Measurements from ENCODE around the gene SULT1C2. TPM values are rescaled to one million over a fixed set of nuclear protein-coding genes. Genes with fewer than 3 reads are reported as not detected.
"Not testable (repeated sequence)": the region's sequence is repeated elsewhere in the genome, so short reads cannot be mapped to it uniquely, and the experiment has no call there.

The SULT1C2 gene
- total RNA-seq, 1 experiment from 2014 or later: not detected

DNA sequence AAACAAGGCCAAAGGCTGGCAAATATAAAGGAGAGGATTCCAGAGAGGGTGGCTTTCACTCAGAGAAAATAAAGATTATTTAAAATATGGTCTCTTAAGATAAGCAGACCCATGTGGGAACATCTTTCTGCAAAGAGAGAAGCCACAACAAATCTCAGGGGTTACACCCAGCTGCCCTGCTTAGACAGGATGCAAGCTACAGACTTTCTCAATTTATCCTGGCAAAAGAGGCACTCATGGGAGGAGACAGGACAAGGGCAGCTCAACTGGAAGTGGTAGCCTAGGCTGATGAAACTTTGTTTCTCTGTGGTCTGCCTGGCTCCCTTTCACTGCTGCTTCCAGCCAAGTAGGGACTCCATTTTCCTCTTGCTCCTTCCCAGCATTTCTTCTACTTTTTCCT lies 63.2 kb downstream of the SULT1C2 start:
- H3K36me3 ChIP-seq (ENCODE audit: insufficient read depth, low read length, poor library complexity, severe bottlenecking): no peaks in the 10 kb centered on the region
- H3K27ac ChIP-seq (ENCODE audit: low read depth, low read length, poor library complexity, severe bottlenecking): no peak overlapping the region
- no TSS peak for BruUV-seq (replicated peaks)
- no peak for TF ChIP-seq EZH2 (IDR thresholded peaks at IDR 0.05; ENCODE audit: borderline replicate concordance, low read depth, low read length, poor library complexity, severe bottlenecking)
- no peak for TF ChIP-seq CTCF (conservative IDR thresholded peaks at IDR 0.05; ENCODE audit: low read depth, low read length)
- intact Hi-C loops (cut with micrococcal nuclease; ENCODE audit: unreplicated experiment): no loop called here
- no peaks in the 10 kb centered on the region for H3K9me3 ChIP-seq (ENCODE audit: low read depth, low read length, poor library complexity, severe bottlenecking)
- peaks cover 18% of the 10 kb centered on the region for H3K27me3 ChIP-seq (replicated peaks; ENCODE audit: insufficient read depth, low read depth, low read length, poor library complexity)
- no peak for DNase-seq (ENCODE audit: low spot score)
- ChIA-PET CTCF (no interaction called here), POLR2A (ENCODE audit: low non-redundant PET) (no interaction called here)
- no peaks in the 10 kb centered on the region for H3K4me1 ChIP-seq (ENCODE audit: insufficient read depth, low read length, poor library complexity, severe bottlenecking)
- no peak overlapping the region for H3K4me3 ChIP-seq (ENCODE audit: low read depth, low read length, poor library complexity, severe bottlenecking)

DNA sequence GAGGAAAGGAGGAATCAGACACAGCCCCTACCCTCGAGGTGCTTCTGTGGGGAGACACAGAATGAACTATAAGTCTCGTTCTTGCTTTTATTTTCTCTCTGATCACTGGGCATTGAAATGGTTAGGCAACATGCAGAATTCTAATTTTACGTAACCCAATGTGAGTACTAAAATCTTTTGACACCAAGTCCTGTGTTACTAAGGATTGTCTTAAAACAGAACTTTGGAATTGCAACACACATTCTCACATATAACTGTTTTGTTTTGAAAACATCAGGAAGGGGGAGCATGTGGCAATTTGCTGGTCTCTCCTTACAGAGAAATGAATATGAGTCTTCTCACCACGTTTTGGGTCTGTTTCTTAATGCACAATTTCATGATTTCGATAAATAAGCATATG lies 65.4 kb downstream of the SULT1C2 start:
- ChIA-PET POLR2A (ENCODE audit: low non-redundant PET) (no interaction called here), CTCF (no interaction called here)
- intact Hi-C loops (cut with micrococcal nuclease; ENCODE audit: unreplicated experiment): no loop called here

DNA sequence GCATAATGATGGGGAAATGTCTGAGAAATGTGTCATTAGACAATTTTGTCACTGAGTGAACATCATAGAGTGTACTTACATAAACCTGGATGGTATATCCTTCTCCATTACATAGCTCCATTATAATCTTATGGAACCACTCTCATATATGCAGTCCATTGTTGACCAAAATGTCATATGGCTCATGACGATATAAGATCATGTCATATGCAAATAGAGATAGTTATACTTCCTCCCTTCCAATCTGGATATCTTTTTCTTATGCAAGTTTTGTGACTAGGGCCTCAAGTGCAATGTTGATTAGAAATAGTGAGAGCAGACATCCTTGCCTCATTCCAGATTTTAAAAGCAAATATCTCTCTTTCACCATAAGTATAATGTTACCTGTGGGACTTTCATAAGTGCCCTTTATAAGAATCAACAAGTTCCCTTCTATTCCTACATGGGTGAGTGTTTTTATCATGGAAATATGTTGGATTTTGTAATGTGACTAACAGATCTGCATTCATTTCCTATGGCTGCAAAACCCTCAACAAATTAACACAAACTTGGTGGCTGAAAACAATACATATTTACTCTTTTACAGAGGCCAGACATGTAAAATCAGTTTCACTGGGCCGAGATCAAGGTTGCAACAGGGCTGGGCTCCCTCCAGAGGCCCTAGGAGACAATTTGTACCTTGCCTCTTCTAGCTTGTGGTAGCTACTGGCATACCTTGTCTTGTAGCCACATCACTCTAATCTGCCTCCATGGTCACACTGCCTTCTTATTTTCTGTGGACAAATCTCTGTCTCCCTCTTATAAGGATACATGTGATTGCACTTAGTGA lies 67.4 kb downstream of the SULT1C2 start:
- H3K27me3 ChIP-seq (replicated peaks; ENCODE audit: insufficient read depth, low read depth, low read length, poor library complexity): peaks cover 9% of the 10 kb centered on the region
- H3K36me3 ChIP-seq (ENCODE audit: insufficient read depth, low read length, poor library complexity, severe bottlenecking): no peaks in the 10 kb centered on the region
- H3K27ac ChIP-seq (ENCODE audit: low read depth, low read length, poor library complexity, severe bottlenecking): no peak overlapping the region
- CTCF ChIA-PET: no interaction called here
- no peak for DNase-seq (ENCODE audit: low spot score)
- no peak for TF ChIP-seq EZH2 (IDR thresholded peaks at IDR 0.05; ENCODE audit: borderline replicate concordance, low read depth, low read length, poor library complexity, severe bottlenecking)
- no peak for TF ChIP-seq CTCF (conservative IDR thresholded peaks at IDR 0.05; ENCODE audit: low read depth, low read length)
- BruUV-seq (replicated peaks): no TSS peak
- POLR2A ChIA-PET (ENCODE audit: low non-redundant PET): no interaction called here
- H3K4me1 ChIP-seq (ENCODE audit: insufficient read depth, low read length, poor library complexity, severe bottlenecking): no peaks in the 10 kb centered on the region
- intact Hi-C loops (cut with micrococcal nuclease; ENCODE audit: unreplicated experiment): no loop called here
- H3K9me3 ChIP-seq (ENCODE audit: low read depth, low read length, poor library complexity, severe bottlenecking): no peaks in the 10 kb centered on the region
- no peak overlapping the region for H3K4me3 ChIP-seq (ENCODE audit: low read depth, low read length, poor library complexity, severe bottlenecking)

More for the DNA sequence above, 65.4 kb downstream of the SULT1C2 start:
- no peaks in the 10 kb centered on the region for H3K4me1 ChIP-seq (ENCODE audit: insufficient read depth, low read length, poor library complexity, severe bottlenecking)
- no peak overlapping the region for H3K27ac ChIP-seq (ENCODE audit: low read depth, low read length, poor library complexity, severe bottlenecking)
- TF ChIP-seq EZH2 (IDR thresholded peaks at IDR 0.05; ENCODE audit: borderline replicate concordance, low read depth, low read length, poor library complexity, severe bottlenecking) (no peak), CTCF (conservative IDR thresholded peaks at IDR 0.05; ENCODE audit: low read depth, low read length) (no peak)
- H3K36me3 ChIP-seq (ENCODE audit: insufficient read depth, low read length, poor library complexity, severe bottlenecking): no peaks in the 10 kb centered on the region
- no TSS peak for BruUV-seq (replicated peaks)
- no peak for DNase-seq (ENCODE audit: low spot score)
- no peaks in the 10 kb centered on the region for H3K9me3 ChIP-seq (ENCODE audit: low read depth, low read length, poor library complexity, severe bottlenecking)
- no peak overlapping the region for H3K4me3 ChIP-seq (ENCODE audit: low read depth, low read length, poor library complexity, severe bottlenecking)
- peaks cover 12% of the 10 kb centered on the region for H3K27me3 ChIP-seq (replicated peaks; ENCODE audit: insufficient read depth, low read depth, low read length, poor library complexity)

- POLR2A ChIA-PET (ENCODE audit: low non-redundant PET); H3K27ac ChIP-seq (ENCODE audit: low read depth, low read length, poor library complexity, severe bottlenecking); H3K9me3 ChIP-seq (ENCODE audit: low read depth, low read length, poor library complexity, severe bottlenecking); H3K4me1 ChIP-seq (ENCODE audit: insufficient read depth, low read length, poor library complexity, severe bottlenecking); H3K36me3 ChIP-seq (ENCODE audit: insufficient read depth, low read length, poor library complexity, severe bottlenecking); CTCF ChIA-PET; H3K4me3 ChIP-seq (ENCODE audit: low read depth, low read length, poor library complexity, severe bottlenecking); BruUV-seq (replicated peaks); intact Hi-C loops (cut with micrococcal nuclease; ENCODE audit: unreplicated experiment); DNase-seq (ENCODE audit: low spot score): not testable (repeated sequence)
- peaks cover 12% of the 10 kb centered on the region for H3K27me3 ChIP-seq (replicated peaks; ENCODE audit: insufficient read depth, low read depth, low read length, poor library complexity)
These were observed 70.6 kb downstream of the SULT1C2 start for GRCh38 chr2:108359336-108359735.
